Neural progenitor cell (in vitro differentiated cells): ENCODE data around the gene PKD1L1. TPM values are rescaled to one million over a fixed set of nuclear protein-coding genes. Genes with fewer than 3 reads are reported as not detected.

Experiments
- DNase-seq: peaks from one replicate; pipeline ENCODE4 v3.0.0-alpha.2; 2016; ENCODE audit warnings: low spot score
- H2AFZ ChIP-seq: fragments of 200-600 bp; sonication (generic); replicated peaks from 2 replicates; pipeline ENCODE4 v1.6.1; 2016; ENCODE audit warnings: antibody characterized with exemption
- H3F3A ChIP-seq: fragments of 200-600 bp; sonication (generic); 2 replicates; pipeline ENCODE4 v1.6.1; 2016; ENCODE audit warnings: antibody characterized with exemption, low read depth
- H3K27ac ChIP-seq: fragments of 200-600 bp; sonication (generic); 2 replicates; pipeline ENCODE4 v1.5.1; 2016; ENCODE audit warnings: mild to moderate bottlenecking
- H3K27me3 ChIP-seq: fragments of 200-600 bp; sonication (generic); 2 replicates; pipeline ENCODE4 v1.6.1; 2016; ENCODE audit warnings: mild to moderate bottlenecking, moderate library complexity
- H3K36me3 ChIP-seq: fragments of 200-600 bp; sonication (generic); 2 replicates; pipeline ENCODE4 v1.5.1; 2016
- H3K4me1 ChIP-seq: fragments of 200-600 bp; sonication (generic); 2 replicates; pipeline ENCODE4 v1.6.1; 2016; ENCODE audit warnings: mixed run types
- H3K4me2 ChIP-seq: fragments of 200-600 bp; sonication (generic); 2 replicates; pipeline ENCODE4 v1.6.1; 2016
- H3K4me3 ChIP-seq: fragments of 200-600 bp; sonication (generic); 2 replicates; pipeline ENCODE4 v1.5.1; 2016
- H3K79me2 ChIP-seq: fragments of 200-600 bp; sonication (generic); 2 replicates; pipeline ENCODE4 v1.6.1; 2016; ENCODE audit warnings: low read depth
- H3K9ac ChIP-seq: fragments of 200-600 bp; sonication (generic); 2 replicates; pipeline ENCODE4 v1.6.1; 2016
- H3K9me3 ChIP-seq: fragments of 200-600 bp; sonication (generic); 2 replicates; pipeline ENCODE4 v1.5.1; 2016; ENCODE audit warnings: low read depth
- H4K20me1 ChIP-seq: fragments of 200-600 bp; sonication (generic); 2 replicates; pipeline ENCODE4 v1.6.1; 2016; ENCODE audit warnings: low read depth
- H3K27ac Mint-ChIP-seq: 3 replicates; pipeline ENCODE4 v1.8.0; 2021; ENCODE audit warnings: mixed read lengths
- H3K27me3 Mint-ChIP-seq: 2 replicates; pipeline ENCODE4 v1.8.0; 2022; ENCODE audit warnings: low read depth, mild to moderate bottlenecking, inconsistent platforms, moderate library complexity, mixed read lengths; ENCODE audit not compliant: insufficient read depth
- H3K36me3 Mint-ChIP-seq: 3 replicates; pipeline ENCODE4 v1.8.0; 2021; ENCODE audit warnings: mixed read lengths
- H3K4me1 Mint-ChIP-seq: 3 replicates; pipeline ENCODE4 v1.8.0; 2021; ENCODE audit warnings: mixed read lengths
- H3K4me3 Mint-ChIP-seq: 3 replicates; pipeline ENCODE4 v1.8.0; 2021; ENCODE audit warnings: mild to moderate bottlenecking, moderate library complexity, mixed read lengths
- H3K9me3 Mint-ChIP-seq: 3 replicates; pipeline ENCODE4 v1.8.0; 2020; ENCODE audit warnings: mixed read lengths
- EZH2 ChIP-seq: fragments of 200-600 bp; sonication (generic); IDR thresholded peaks from 2 replicates; pipeline ENCODE4 v1.6.1; 2017; ENCODE audit warnings: antibody characterized with exemption, mild to moderate bottlenecking, moderate library complexity
- EZH2phosphoT487 ChIP-seq: fragments of 200-600 bp; sonication (generic); IDR thresholded peaks from 2 replicates; pipeline ENCODE4 v1.6.1; 2017; ENCODE audit warnings: antibody characterized with exemption
- total RNA-seq: library from RNA; depleted of rRNA; stranded (reverse); fragments of >200 nt; gene quantifications from 2 replicates; pipeline ENCODE4 v1.2.3, GENCODE V29; 2015; ENCODE audit warnings: low replicate concordance
- TF ChIP-seq, protein P1 (sequence below): fragments of 200-600 bp; sonication (generic); IDR thresholded peaks from 2 replicates; pipeline ENCODE4 v1.5.1; 2017; ENCODE audit warnings: antibody characterized with exemption, mild to moderate bottlenecking

Gene PKD1L1
- total RNA-seq, 1 donor from 2014 or later: 0.07 TPM

DNA sequence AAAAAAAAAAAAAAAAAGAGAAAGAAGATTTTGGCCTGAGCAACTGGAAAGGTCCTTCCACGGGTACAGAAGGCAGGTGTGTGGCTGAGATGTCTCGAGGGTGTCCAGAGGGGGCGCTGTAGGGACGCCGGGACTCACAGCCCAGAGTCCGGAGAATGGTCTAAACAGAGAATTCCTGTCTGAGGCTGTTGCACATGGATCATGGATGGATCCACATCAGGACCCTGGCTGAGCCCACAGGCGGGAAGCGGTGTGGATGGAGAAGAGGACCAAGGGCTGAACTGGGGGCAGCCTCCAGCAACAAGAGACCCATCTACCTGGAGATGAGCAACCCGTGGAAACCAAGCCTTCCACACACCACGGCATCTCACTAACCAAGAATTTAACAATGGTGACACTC is 55.0 kb downstream of the PKD1L1 start:
- peaks cover 28% of the 10 kb centered on the region for H3K4me1 Mint-ChIP-seq
- Histone ChIP-seq H3F3A (no peaks in the 10 kb centered on the region), H3K4me2 (no peak overlapping the region), H3K79me2 (no peaks in the 10 kb centered on the region), H3K9me3 (no peaks in the 10 kb centered on the region), H4K20me1 (no peaks in the 10 kb centered on the region), H3K27me3 (no peaks in the 10 kb centered on the region), H3K4me1 (peaks cover 16% of the 10 kb centered on the region), H3K9ac (no peak overlapping the region), H3K36me3 (no peaks in the 10 kb centered on the region), H3K4me3 (no peak overlapping the region), H3K27ac (no peak overlapping the region), H2AFZ (no peak overlapping the region)
- DNase-seq: peak; percentile 72
- no peak overlapping the region for H3K27ac Mint-ChIP-seq
- TF ChIP-seq EZH2phosphoT487 (no peak), EZH2 (no peak)
- TF ChIP-seq, protein P1, sequence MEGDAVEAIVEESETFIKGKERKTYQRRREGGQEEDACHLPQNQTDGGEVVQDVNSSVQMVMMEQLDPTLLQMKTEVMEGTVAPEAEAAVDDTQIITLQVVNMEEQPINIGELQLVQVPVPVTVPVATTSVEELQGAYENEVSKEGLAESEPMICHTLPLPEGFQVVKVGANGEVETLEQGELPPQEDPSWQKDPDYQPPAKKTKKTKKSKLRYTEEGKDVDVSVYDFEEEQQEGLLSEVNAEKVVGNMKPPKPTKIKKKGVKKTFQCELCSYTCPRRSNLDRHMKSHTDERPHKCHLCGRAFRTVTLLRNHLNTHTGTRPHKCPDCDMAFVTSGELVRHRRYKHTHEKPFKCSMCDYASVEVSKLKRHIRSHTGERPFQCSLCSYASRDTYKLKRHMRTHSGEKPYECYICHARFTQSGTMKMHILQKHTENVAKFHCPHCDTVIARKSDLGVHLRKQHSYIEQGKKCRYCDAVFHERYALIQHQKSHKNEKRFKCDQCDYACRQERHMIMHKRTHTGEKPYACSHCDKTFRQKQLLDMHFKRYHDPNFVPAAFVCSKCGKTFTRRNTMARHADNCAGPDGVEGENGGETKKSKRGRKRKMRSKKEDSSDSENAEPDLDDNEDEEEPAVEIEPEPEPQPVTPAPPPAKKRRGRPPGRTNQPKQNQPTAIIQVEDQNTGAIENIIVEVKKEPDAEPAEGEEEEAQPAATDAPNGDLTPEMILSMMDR: peak; percentile 68
- H3K9me3 Mint-ChIP-seq: no peaks in the 10 kb centered on the region
- H3K27me3 Mint-ChIP-seq: peaks cover 23% of the 10 kb centered on the region
- H3K4me3 Mint-ChIP-seq: no peak overlapping the region
- no peaks in the 10 kb centered on the region for H3K36me3 Mint-ChIP-seq

DNA sequence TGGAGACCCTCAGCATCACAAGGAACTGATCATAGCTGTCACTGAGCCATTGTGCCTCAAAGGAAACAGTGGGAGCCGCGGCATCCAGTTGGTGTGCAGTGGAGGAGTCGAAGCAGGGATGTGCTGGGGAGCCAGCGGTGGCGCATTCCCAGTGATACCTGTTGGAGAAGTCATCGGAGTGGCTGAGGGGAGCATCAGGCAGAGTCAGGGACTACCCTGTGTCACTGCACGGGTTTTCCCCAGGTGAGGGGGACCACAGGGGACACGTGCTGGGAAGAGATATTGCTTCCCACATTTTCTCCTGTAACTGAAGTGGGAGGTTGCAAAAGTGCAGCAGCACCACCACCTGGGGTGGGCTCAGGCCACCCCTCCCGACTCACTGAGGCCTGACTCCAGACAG is 57.7 kb downstream of the PKD1L1 start:
- H3K4me3 Mint-ChIP-seq: no peak overlapping the region
- Histone ChIP-seq H4K20me1 (no peaks in the 10 kb centered on the region), H3K27me3 (no peaks in the 10 kb centered on the region), H3F3A (no peaks in the 10 kb centered on the region), H3K4me3 (no peak overlapping the region), H3K4me2 (no peak overlapping the region), H3K9ac (no peak overlapping the region), H3K27ac (no peak overlapping the region), H3K4me1 (no peaks in the 10 kb centered on the region), H3K9me3 (no peaks in the 10 kb centered on the region), H3K79me2 (no peaks in the 10 kb centered on the region), H3K36me3 (no peaks in the 10 kb centered on the region), H2AFZ (no peak overlapping the region)
- peak overlapping the region; percentile 5 for H3K27ac Mint-ChIP-seq
- H3K4me1 Mint-ChIP-seq: peaks cover 11% of the 10 kb centered on the region
- peaks cover 19% of the 10 kb centered on the region for H3K27me3 Mint-ChIP-seq
- DNase-seq: no peak
- no peaks in the 10 kb centered on the region for H3K9me3 Mint-ChIP-seq
- TF ChIP-seq EZH2: no peak
- TF ChIP-seq EZH2phosphoT487: no peak
- TF ChIP-seq, protein P1: no peak
- no peaks in the 10 kb centered on the region for H3K36me3 Mint-ChIP-seq

DNA sequence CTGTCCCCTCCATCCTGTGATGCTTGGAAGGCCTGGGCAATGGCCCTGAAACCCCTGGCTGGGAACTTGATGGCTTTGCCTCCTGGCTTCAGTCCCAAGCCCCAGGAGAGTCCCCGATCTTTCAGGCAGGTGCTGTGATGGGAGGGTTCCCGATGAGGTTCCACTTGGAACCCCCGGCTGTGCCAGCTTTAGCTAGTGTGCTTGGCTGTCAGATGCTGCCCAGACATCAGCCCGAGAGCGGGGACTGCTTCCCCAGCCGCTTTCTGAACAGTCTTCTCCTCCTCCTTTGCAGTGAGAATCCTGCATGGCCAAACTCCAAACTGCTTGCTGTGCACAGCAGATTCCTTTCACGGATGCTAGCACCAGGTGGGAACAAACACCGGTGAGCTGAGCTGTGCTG is 58.1 kb downstream of the PKD1L1 start:
- Histone ChIP-seq H3K36me3 (no peaks in the 10 kb centered on the region), H3K4me1 (no peaks in the 10 kb centered on the region), H3F3A (no peaks in the 10 kb centered on the region), H3K9ac (no peak overlapping the region), H3K27me3 (no peaks in the 10 kb centered on the region), H3K79me2 (no peaks in the 10 kb centered on the region), H3K4me2 (no peak overlapping the region), H2AFZ (no peak overlapping the region), H3K27ac (no peak overlapping the region), H3K4me3 (no peak overlapping the region), H4K20me1 (no peaks in the 10 kb centered on the region), H3K9me3 (no peaks in the 10 kb centered on the region)
- Mint-ChIP-seq H3K4me3 (no peak overlapping the region), H3K27ac (no peak overlapping the region), H3K36me3 (no peaks in the 10 kb centered on the region), H3K4me1 (peaks cover 11% of the 10 kb centered on the region), H3K27me3 (peaks cover 18% of the 10 kb centered on the region), H3K9me3 (no peaks in the 10 kb centered on the region)
- no peak for DNase-seq
- TF ChIP-seq EZH2phosphoT487: no peak
- TF ChIP-seq, protein P1: no peak
- no peak for TF ChIP-seq EZH2

DNA sequence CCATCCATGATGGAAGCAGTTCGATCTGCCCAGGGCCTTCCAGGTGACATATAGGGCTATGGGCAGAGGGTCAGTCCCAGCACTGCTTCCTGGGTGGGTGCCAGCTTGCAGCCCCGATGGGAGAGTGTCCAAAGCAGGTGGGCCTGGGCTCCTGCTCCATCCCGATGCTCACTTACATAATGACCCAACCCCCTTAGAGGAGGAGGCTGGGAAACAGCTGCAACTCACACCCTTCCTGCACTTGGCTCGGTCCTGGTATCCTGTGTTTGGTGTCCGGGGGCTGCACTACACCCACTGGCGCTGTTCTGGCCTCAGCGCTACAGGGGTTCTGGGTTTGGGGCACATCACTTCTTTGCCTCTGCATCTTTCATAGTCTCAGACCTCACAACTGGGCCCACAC is 58.5 kb downstream of the PKD1L1 start:
- peaks cover 11% of the 10 kb centered on the region for H3K4me1 Mint-ChIP-seq
- no peaks in the 10 kb centered on the region for H3K36me3 Mint-ChIP-seq
- no peak overlapping the region for H3K4me2 ChIP-seq
- no peaks in the 10 kb centered on the region for H3K9me3 Mint-ChIP-seq
- H3K4me1 ChIP-seq: no peaks in the 10 kb centered on the region
- no peaks in the 10 kb centered on the region for H3K36me3 ChIP-seq
- no peak overlapping the region for H3K4me3 ChIP-seq
- H3F3A ChIP-seq: no peaks in the 10 kb centered on the region
- H3K79me2 ChIP-seq: no peaks in the 10 kb centered on the region
- H3K27me3 Mint-ChIP-seq: peaks cover 16% of the 10 kb centered on the region
- H3K9me3 ChIP-seq: no peaks in the 10 kb centered on the region
- no peaks in the 10 kb centered on the region for H3K27me3 ChIP-seq
- no peak overlapping the region for H2AFZ ChIP-seq
- DNase-seq: no peak
- TF ChIP-seq EZH2: no peak
- TF ChIP-seq, protein P1: no peak
- H4K20me1 ChIP-seq: no peaks in the 10 kb centered on the region
- H3K4me3 Mint-ChIP-seq: no peak overlapping the region
- H3K9ac ChIP-seq: no peak overlapping the region
- no peak overlapping the region for H3K27ac Mint-ChIP-seq
- H3K27ac ChIP-seq: no peak overlapping the region
